ENCODE results near the gene ZNF557. TPM values are rescaled to one million over a fixed set of nuclear protein-coding genes. Genes with fewer than 3 reads are reported as not detected.

ZNF557 gene
- total and polyA plus RNA-seq, 4 donors: 2.1 to 10.6 (median 7.1) TPM

DNA sequence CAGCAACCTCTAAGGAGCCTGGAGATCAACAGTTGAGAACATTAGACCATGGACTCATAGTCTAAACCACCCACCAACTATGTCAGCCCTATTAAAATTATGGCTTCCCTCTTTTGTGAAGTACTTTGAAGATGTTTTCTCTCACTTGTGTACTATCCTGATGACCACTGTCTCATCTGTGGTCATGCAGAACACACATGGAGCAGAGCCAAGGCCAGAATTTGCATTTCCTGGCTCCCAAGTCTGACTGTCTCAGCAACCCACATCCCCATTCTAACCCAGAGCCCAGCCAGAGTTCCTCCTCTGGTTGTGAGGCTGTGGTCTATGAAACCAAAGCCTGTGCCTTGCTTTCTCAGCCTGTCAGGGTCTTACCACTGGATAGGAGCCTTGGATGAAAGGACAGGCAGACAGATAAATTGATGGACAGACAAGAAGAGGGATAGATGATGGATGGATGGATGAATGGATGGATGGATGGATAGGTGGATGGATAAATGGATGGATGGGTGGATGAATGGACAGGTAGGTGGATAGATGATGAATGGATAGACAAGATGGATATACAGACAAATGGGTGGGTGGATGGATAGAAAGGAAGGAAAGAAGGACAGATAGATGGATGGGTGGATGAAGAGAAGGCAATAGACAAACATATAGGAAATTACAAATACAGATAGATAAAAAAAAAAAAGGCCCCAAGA, 35.4 kb downstream of the ZNF557 start:
- Histone ChIP-seq H3K27ac (ENCODE audit: low read depth in 1 of 2, low read length in 1 of 2) (no peak overlapping the region), H3K9me3 (ENCODE audit: control insufficient read depth in 4 of 4, insufficient read depth in 3 of 4, low read length in 3 of 4) (peaks cover 0 to 1% (median 0%) of the 10 kb centered on the region in 4 donors), H3K9ac (ENCODE audit: insufficient read depth in 1 of 2, low read length in 2 of 2) (peak overlapping the region in 1 of 2 donors; percentile 4), H3K4me3 (no peak overlapping the region), H3K36me3 (ENCODE audit: control insufficient read depth in 4 of 4, insufficient read depth in 4 of 4, low read length in 4 of 4) (no peaks in the 10 kb centered on the region), H3K27me3 (ENCODE audit: control insufficient read depth in 3 of 3, insufficient read depth in 3 of 3, low read length in 2 of 3) (no peaks in the 10 kb centered on the region), H3K4me1 (ENCODE audit: control insufficient read depth in 5 of 5, insufficient read depth in 5 of 5, low read length in 5 of 5) (peaks cover 0 to 3% (median 0%) of the 10 kb centered on the region in 5 donors)
- TF ChIP-seq CTCF (IDR thresholded peaks at IDR 0.05; ENCODE audit: control extremely low read depth, extremely low read depth): no peak
- ATAC-seq (ENCODE audit: insufficient read depth, low FRiP score) (no peak), DNase-seq (no peak)

DNA sequence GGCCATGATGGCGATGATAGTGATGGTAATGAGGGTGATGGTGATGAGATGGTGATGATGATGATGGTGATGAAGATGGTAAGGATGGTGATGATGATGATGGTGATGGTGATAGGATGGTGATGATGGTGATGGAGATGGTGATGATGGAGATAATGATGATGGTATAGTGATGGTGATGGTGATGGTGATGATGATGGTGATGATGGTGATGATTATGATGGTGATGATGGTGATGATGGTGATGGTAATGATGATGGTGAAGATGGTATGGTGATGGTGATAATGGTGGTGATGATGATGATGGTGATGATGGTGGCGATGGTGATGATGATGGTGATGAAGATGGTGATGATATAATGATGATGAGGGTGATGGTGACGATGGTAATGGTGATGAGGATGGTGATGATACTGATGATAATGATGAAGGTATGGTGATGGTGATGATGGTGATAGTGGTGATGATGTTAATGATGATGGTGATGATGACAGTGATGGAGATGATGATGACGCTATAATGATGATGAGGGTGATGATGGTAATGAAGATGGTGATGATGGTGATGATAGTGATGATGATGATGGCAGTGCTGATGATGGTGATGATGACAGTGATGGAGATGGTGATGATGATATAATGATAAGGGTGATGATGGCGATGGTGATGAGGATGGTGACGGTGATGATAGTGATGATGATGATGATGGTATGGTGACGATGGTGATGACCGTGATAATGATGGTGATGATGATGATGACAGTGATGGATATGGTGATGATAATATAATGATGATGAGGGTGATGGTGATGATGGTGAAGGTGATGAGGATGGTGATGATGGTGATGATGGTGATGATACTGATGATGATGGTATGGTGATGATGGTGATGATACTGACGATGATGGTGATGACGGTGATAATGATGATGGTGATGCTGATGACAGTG, 37.5 kb downstream of the ZNF557 start:
- ATAC-seq (ENCODE audit: insufficient read depth, low FRiP score) (no peak), DNase-seq (peak in 2 of 3 donors; percentile 22 to 33)
- no peaks in the 10 kb centered on the region for H3K27me3 ChIP-seq (ENCODE audit: control insufficient read depth in 3 of 3, insufficient read depth in 3 of 3, low read length in 2 of 3)
- H3K4me1 ChIP-seq (ENCODE audit: control insufficient read depth in 5 of 5, insufficient read depth in 5 of 5, low read length in 5 of 5): peaks cover 0 to 2% (median 0%) of the 10 kb centered on the region in 5 donors
- peaks cover 0 to 1% (median 0%) of the 10 kb centered on the region in 4 donors for H3K9me3 ChIP-seq (ENCODE audit: control insufficient read depth in 4 of 4, insufficient read depth in 3 of 4, low read length in 3 of 4)
- 83 to 87% methylated on average over 10 of the region's 10 CpGs for WGBS, 2 donors
- no peak for TF ChIP-seq CTCF (IDR thresholded peaks at IDR 0.05; ENCODE audit: control extremely low read depth, extremely low read depth)
- no peak overlapping the region for H3K27ac ChIP-seq (ENCODE audit: low read depth in 1 of 2, low read length in 1 of 2)
- H3K4me3 ChIP-seq: no peak overlapping the region
- no peak overlapping the region for H3K9ac ChIP-seq (ENCODE audit: insufficient read depth in 1 of 2, low read length in 2 of 2)
- H3K36me3 ChIP-seq (ENCODE audit: control insufficient read depth in 4 of 4, insufficient read depth in 4 of 4, low read length in 4 of 4): no peaks in the 10 kb centered on the region

DNA sequence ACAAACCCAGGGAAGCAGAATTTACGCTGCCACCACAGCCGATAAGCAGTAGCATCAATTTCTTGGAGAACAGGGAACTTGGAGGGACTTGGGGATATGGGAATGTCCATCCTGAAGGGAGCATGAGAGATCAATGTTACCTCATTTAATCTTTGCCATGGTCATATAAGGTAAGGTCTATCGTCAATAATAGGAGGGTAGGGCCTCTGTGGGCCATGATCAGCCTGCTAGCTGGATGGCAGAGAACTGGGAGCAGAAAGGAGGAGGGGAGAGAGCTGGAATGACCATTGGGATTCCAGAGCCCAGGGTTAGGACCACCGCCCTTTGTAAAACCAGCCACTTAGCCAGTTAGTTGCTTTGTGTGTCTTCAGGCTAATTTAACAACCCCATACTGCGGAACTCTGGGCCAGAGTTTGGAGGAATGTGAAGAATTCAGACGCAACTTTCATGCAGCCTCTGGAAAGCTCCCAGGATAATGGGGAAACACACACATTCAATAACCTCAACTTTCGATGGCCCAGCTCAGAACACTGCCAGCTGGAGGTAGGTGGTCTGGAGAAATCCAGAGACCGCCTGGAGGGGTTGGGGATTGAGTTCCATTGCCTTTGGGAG, 40.3 kb downstream of the ZNF557 start:
- no peak for ATAC-seq (ENCODE audit: insufficient read depth, low FRiP score)
- 61 to 78% methylated on average over 8 of the region's 8 CpGs for WGBS, 2 donors
- peak in 1 of 3 donors; percentile 23 for DNase-seq
- no peak overlapping the region for H3K4me3 ChIP-seq
- H3K27me3 ChIP-seq (ENCODE audit: control insufficient read depth in 3 of 3, insufficient read depth in 3 of 3, low read length in 2 of 3): no peaks in the 10 kb centered on the region
- H3K9me3 ChIP-seq (ENCODE audit: control insufficient read depth in 4 of 4, insufficient read depth in 3 of 4, low read length in 3 of 4): peaks cover 0 to 3% (median under 1%) of the 10 kb centered on the region in 4 donors
- peaks cover 0 to 2% (median 0%) of the 10 kb centered on the region in 5 donors for H3K4me1 ChIP-seq (ENCODE audit: control insufficient read depth in 5 of 5, insufficient read depth in 5 of 5, low read length in 5 of 5)
- TF ChIP-seq CTCF (IDR thresholded peaks at IDR 0.05; ENCODE audit: control extremely low read depth, extremely low read depth): no peak
- no peak overlapping the region for H3K9ac ChIP-seq (ENCODE audit: insufficient read depth in 1 of 2, low read length in 2 of 2)
- H3K36me3 ChIP-seq (ENCODE audit: control insufficient read depth in 4 of 4, insufficient read depth in 4 of 4, low read length in 4 of 4): no peaks in the 10 kb centered on the region
- no peak overlapping the region for H3K27ac ChIP-seq (ENCODE audit: low read depth in 1 of 2, low read length in 1 of 2)

Data from lung (tissue), 12 donors.